SH-SY5Y (cell line): Measurements from ENCODE around the gene BRME1.

Source experiments
- GATA2 ChIP-seq: IDR thresholded peaks from 2 replicates; pipeline ENCODE4 v1.6.1; 2011; ENCODE audit warnings: mild to moderate bottlenecking, low read depth, low read length
- GATA3 ChIP-seq: IDR thresholded peaks from 2 replicates; pipeline ENCODE4 v1.6.1; 2011; ENCODE audit warnings: low read depth, mild to moderate bottlenecking, low read length, moderate library complexity

DNA sequence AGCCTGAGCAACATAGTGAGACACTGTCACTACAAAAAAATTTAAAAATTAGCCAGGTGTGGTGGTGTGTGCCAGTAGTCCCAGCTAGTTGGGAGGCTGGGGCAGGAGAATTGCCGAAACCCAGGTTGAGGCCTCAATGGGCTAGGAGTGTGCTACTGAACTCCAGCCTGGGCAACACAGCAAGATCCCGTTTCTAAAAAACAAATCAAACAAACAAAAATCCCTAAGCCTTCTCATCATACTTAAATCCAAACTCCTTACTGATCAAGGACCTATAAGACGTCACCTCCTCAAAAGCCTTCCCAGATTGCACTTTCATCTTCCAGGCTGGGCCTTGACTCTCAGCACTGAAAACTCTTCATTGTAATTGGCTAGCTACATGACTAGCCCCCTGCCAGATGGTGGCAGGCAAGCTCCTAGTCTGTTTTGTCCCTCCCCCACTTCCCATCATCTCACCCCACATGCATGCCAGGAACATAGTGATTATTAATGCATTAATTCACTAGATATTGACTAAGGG, 46.5 kb downstream of the BRME1 start:
- TF ChIP-seq GATA2 (no peak), GATA3 (no peak)
